Muscle layer of colon (tissue), 2 donors: Measurements from ENCODE around the gene CDCA4.
"Not testable (repeated sequence)": the region's sequence is repeated elsewhere in the genome, so short reads cannot be mapped to it uniquely, and the experiment has no call there.

Experiments used
- H3K27ac ChIP-seq: one replicate; pipeline ENCODE4 v1.7.0; 2013; ENCODE audit warnings: low read depth, mild to moderate bottlenecking, low read length, moderate library complexity
- H3K27me3 ChIP-seq, 2 donors: one replicate each; pipeline ENCODE4 v1.7.0; 2013; ENCODE audit warnings: low read length in 2 of 2, mild to moderate bottlenecking in 2 of 2; ENCODE audit not compliant: insufficient read depth in 2 of 2, control insufficient read depth in 1 of 2
- H3K36me3 ChIP-seq: one replicate; pipeline ENCODE4 v1.7.0; 2013; ENCODE audit warnings: mild to moderate bottlenecking, low read length; ENCODE audit not compliant: insufficient read depth
- H3K4me1 ChIP-seq: one replicate; pipeline ENCODE4 v1.7.0; 2013; ENCODE audit warnings: mild to moderate bottlenecking, low read length; ENCODE audit not compliant: insufficient read depth
- H3K4me3 ChIP-seq, 2 donors: one replicate each; pipeline ENCODE4 v1.7.0; 2013; ENCODE audit warnings: low read length in 2 of 2, low read depth in 1 of 2, mild to moderate bottlenecking in 1 of 2, moderate library complexity in 1 of 2
- H3K9ac ChIP-seq: one replicate; pipeline ENCODE4 v1.7.0; 2013; ENCODE audit warnings: low read length
- H3K9me3 ChIP-seq: one replicate; pipeline ENCODE4 v1.7.0; 2013; ENCODE audit warnings: mild to moderate bottlenecking, low read length
- donor health status: abdominal sarcoma.
- donor health status: Adenocarcinoma of cecum.

CDCA4 gene

DNA sequence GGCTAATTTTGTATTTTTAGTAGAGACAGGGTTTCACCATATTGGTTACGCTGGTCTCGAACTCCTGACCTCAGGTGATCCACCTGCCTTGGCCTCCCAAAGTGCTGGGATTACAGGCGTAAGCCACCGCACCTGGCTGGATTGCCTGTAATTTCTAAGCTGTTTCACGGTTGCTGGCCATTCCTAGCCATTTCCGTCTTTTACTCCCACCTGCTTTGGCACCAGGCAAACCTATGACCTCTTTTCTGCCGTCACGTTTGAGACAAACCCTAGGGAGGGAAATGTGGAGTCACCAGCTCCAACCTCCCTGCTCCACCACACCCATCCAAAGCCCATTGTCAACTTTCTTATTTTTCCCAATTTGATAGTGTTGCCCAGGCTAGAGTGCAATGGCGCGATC, 43.1 kb upstream of the CDCA4 start:
- Histone ChIP-seq H3K27me3 (peaks cover 0 to 7% of the 10 kb centered on the region in 2 donors), H3K36me3 (no peaks in the 10 kb centered on the region), H3K4me1 (peaks cover 12% of the 10 kb centered on the region), H3K4me3 (no peak overlapping the region), H3K27ac (no peak overlapping the region), H3K9me3 (no peaks in the 10 kb centered on the region), H3K9ac (no peak overlapping the region)

DNA sequence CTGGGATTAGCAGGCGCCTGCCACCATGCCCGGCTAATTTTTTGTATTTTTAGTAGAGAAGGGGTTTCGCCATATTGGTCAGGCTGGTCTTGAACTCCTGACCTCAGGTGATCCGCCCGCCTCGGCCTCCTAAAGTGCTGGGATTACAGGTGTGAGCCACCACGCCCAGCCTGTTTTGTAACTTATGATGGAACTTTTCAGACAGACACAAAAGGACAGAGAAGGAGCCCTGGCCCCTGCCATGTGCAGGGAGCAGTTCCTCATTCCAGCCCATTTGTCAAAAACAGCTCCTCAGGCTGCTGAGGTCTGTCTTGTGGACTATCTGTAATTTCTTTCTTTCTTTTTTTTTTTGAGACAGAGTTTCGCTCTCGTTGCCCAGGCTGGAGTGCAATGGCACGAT, 42.6 kb upstream of the CDCA4 start:
- not testable (repeated sequence) for H3K4me3 ChIP-seq, H3K9ac ChIP-seq, H3K27me3 ChIP-seq, H3K9me3 ChIP-seq, H3K36me3 ChIP-seq, H3K27ac ChIP-seq
- H3K4me1 ChIP-seq, result peaks cover 17% of the 10 kb centered on the region

DNA sequence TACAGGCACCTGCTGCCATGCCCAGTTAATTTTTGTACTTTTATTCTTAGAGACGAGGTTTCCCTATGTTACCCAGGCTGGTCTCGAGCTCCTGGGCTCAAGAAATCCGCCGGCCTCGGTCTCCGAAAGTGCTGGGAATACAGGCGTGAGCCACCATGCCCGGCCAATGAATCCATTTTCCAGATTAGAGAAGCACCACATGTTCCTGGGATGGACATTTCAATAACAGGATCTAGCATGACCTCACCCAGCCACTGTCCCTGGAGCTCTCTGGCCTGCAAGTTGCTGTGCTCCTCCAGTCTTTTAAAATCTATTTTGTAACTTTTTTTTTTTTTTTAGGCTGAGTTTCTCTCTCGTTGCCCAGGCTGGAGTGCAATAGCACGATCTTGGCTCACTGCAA, 42.2 kb upstream of the CDCA4 start:
- Histone ChIP-seq H3K27me3 (peaks cover 0 to 7% of the 10 kb centered on the region in 2 donors), H3K27ac (no peak overlapping the region), H3K9me3 (no peaks in the 10 kb centered on the region), H3K4me3 (no peak overlapping the region), H3K9ac (no peak overlapping the region), H3K36me3 (no peaks in the 10 kb centered on the region), H3K4me1 (peaks cover 18% of the 10 kb centered on the region)

- Histone ChIP-seq H3K27ac (no peak overlapping the region), H3K36me3 (no peaks in the 10 kb centered on the region), H3K9me3 (no peaks in the 10 kb centered on the region), H3K27me3 (peaks cover 0 to 7% of the 10 kb centered on the region in 2 donors), H3K4me1 (peaks cover 18% of the 10 kb centered on the region), H3K9ac (no peak overlapping the region), H3K4me3 (no peak overlapping the region)
Observed at GRCh38 chr14:105062048-105062433, 41.2 kb upstream of the CDCA4 start.

DNA sequence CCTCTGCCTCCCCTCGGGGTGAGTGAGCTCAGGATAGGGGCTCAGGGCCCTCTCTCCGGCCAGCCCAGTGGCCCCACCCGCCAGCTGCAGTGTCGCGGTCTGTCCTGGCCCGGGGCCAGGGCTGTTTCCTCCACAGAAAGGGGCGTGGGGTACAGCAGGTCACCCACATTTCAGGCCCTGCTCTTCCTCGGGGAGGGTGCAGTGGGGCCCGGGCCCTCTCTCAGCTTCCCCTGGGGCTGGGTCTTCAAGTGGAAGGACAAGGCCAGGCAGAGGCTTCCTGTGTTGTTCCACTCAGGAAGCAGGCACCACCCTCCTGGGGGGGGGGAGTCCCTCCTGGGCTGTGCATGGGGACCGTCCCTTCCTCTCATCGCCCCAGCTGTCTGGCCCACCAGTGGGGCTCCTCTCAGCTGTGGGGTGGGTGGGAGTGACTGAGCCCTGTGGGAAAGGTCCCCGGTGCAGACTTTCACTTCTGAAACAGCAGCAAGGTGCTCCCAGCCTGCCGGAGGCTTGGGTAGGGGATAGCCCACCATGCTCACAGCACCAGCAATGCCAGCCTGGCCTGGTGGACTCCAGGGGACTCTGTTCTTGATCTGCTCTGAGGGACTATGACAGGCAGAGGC, 40.7 kb upstream of the CDCA4 start:
- Histone ChIP-seq H3K4me1 (peaks cover 18% of the 10 kb centered on the region), H3K27me3 (peaks cover 0 to 3% of the 10 kb centered on the region in 2 donors), H3K4me3 (no peak overlapping the region), H3K9ac (no peak overlapping the region), H3K36me3 (no peaks in the 10 kb centered on the region), H3K9me3 (no peaks in the 10 kb centered on the region), H3K27ac (no peak overlapping the region)

- no peaks in the 10 kb centered on the region for H3K27me3 ChIP-seq
- H3K36me3 ChIP-seq, result no peaks in the 10 kb centered on the region
- no peak overlapping the region for H3K4me3 ChIP-seq
- no peaks in the 10 kb centered on the region for H3K9me3 ChIP-seq
- peaks cover 18% of the 10 kb centered on the region for H3K4me1 ChIP-seq
- no peak overlapping the region for H3K9ac ChIP-seq
- no peak overlapping the region for H3K27ac ChIP-seq
Observed at GRCh38 chr14:105060751-105061427, 40.0 kb upstream of the CDCA4 start.

DNA sequence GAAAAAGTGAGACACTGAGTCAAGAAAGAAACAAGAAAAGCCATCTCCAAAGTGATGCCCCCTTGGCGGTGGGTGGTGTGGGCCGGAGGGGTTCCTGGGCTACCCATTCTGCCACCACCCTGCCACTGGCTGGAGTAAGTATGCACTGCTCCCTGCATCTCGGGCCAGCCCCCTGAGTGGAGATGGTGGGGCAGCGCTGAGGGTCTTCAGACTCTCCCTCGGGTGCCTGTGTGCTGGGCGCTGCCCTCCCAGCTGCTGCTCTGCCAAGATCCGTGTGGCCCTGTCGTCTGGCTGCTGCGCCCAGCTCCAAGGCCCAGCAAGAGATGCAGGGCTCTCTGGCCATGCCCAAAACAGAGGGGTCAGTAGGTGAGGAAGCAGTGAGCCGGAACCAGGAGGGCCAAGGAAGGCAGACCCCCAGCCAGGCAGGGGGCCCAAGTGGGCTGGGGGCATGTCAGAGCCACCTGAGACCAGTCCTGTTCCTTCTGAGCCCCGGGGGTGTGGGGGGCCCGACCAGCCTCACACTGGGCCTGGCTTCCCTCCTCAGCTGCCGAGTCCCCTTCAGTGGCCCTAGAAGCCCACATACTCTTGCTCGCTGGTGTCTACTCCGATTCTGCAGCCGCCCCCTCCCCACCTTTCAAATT, 39.2 kb upstream of the CDCA4 start:
- Histone ChIP-seq H3K27me3 (no peaks in the 10 kb centered on the region), H3K9me3 (no peaks in the 10 kb centered on the region), H3K27ac (no peak overlapping the region), H3K9ac (no peak overlapping the region), H3K36me3 (no peaks in the 10 kb centered on the region), H3K4me3 (no peak overlapping the region), H3K4me1 (peaks cover 18% of the 10 kb centered on the region)

- Histone ChIP-seq H3K27me3 (no peaks in the 10 kb centered on the region), H3K4me3 (no peak overlapping the region), H3K36me3 (no peaks in the 10 kb centered on the region), H3K9ac (no peak overlapping the region), H3K4me1 (peaks cover 18% of the 10 kb centered on the region), H3K27ac (no peak overlapping the region), H3K9me3 (no peaks in the 10 kb centered on the region)
Observed at GRCh38 chr14:105059035-105059924, 38.4 kb upstream of the CDCA4 start.

GRCh38 chr14:105058521-105059034, 37.7 kb upstream of the CDCA4 start:
- peaks cover 18% of the 10 kb centered on the region for H3K4me1 ChIP-seq
- no peaks in the 10 kb centered on the region for H3K27me3 ChIP-seq
- no peaks in the 10 kb centered on the region for H3K36me3 ChIP-seq
- H3K9me3 ChIP-seq, result no peaks in the 10 kb centered on the region
- H3K4me3 ChIP-seq, result no peak overlapping the region
- H3K9ac ChIP-seq, result no peak overlapping the region
- H3K27ac ChIP-seq, result no peak overlapping the region

GRCh38 chr14:105056303-105056831, 35.5 kb upstream of the CDCA4 start:
- H3K9me3 ChIP-seq, result no peaks in the 10 kb centered on the region
- H3K4me3 ChIP-seq, result no peak overlapping the region
- no peak overlapping the region for H3K9ac ChIP-seq
- H3K27ac ChIP-seq, result no peak overlapping the region
- H3K27me3 ChIP-seq, result no peaks in the 10 kb centered on the region
- peaks cover 18% of the 10 kb centered on the region for H3K4me1 ChIP-seq
- no peaks in the 10 kb centered on the region for H3K36me3 ChIP-seq
